ENCODE data around the gene IER3.

Gene IER3

DNA sequence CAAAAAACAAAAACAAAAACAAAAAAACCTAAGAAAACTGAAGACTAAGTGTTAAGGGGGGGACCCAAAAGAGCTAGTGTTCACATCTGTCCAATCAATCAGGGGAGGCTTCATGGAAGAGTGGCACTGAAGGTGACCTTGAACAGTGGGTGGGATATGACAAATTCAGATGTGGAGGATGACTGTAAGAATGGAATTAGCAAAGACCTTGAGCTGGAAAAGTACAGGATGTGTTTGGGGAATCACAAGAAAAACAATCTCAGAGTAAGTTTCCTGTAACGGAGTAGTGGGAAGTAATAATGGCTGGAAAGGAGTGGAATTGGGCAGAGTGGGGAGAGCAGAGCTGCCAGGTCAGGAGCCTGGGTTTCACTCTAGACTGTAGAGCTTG is 2.9 kb upstream of the IER3 start:
- H3K4me3 ChIP-seq (replicated peaks in 1 of 2; ENCODE audit: low read depth in 2 of 2, low read length in 2 of 2): no peak overlapping the region
- DNase-seq (ENCODE audit: low read depth in 2 of 2): peak in 1 of 2 donors; percentile 49
- no peak for TF ChIP-seq CTCF (IDR thresholded peaks at IDR 0.05; ENCODE audit: low read depth, low read length)

- no peak for TF ChIP-seq CTCF (IDR thresholded peaks at IDR 0.05; ENCODE audit: low read depth, low read length)
- H3K4me3 ChIP-seq (replicated peaks in 1 of 2; ENCODE audit: low read depth in 2 of 2, low read length in 2 of 2): peak overlapping the region; percentile 89 to 99
- peak; percentile 46 to 55 for DNase-seq (ENCODE audit: low read depth in 2 of 2)
These were observed 971 bp downstream of the IER3 start for GRCh38 chr6:30743099-30744053.

DNA sequence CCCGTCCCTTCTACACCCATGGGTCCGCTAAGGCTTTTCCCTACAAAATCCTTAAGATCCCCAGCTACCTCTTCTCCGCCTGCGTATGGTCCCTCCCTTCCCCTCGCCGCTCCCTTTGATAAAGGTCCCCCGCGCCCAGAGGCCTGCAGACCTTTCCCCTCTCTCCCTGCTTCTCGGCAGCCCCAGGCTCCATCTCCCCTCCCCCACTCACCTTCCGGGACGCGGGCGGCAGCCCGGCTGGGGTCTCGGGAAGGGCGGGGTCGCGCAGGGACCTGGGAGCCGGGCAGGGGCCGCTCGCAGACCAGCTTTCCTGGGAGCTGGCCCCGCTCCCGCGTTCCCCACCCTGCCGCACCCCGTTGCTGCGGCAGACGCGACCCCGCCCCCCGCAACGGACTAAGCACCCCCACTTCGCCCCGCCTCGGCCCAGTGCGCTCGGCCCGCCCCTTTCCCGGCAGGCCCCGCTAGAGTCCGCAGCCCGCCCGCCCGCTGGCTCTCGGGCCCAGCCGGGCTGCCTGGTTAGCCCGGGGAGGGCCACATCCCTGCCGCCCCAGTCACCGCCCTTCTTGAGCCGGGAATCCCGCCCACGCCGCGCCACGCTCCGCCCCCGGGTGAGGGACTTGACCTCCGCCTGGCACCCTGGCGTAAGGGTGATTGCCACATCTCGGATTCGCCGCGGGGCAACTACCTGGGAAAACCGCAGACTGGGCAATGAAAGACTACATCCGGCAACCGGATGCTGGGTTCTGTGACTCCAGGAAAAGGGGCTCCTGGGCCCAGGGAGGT is 1.8 kb downstream of the IER3 start, which contains the start of gene FLOT1:
FLOT1 (minus strand) TSS at position 372 of the 783 bp plus-strand sequence. CDS start 498 bp downstream, outside the sequence.
- TF ChIP-seq CTCF (IDR thresholded peaks at IDR 0.05; ENCODE audit: low read depth, low read length): no peak
- peak within 1 kb of the TSS; percentile 89 to 99 for H3K4me3 ChIP-seq (replicated peaks in 1 of 2; ENCODE audit: low read depth in 2 of 2, low read length in 2 of 2)
- peak; percentile 97 to 99 for DNase-seq (ENCODE audit: low read depth in 2 of 2)

GRCh38 chr6:30741789-30742315 is 2.5 kb downstream of the IER3 start:
- TF ChIP-seq CTCF (IDR thresholded peaks at IDR 0.05; ENCODE audit: low read depth, low read length): no peak
- peak in 1 of 2 donors; percentile 89 for DNase-seq (ENCODE audit: low read depth in 2 of 2)

GRCh38 chr6:30741063-30741779 is 3.1 kb downstream of the IER3 start:
- TF ChIP-seq CTCF (IDR thresholded peaks at IDR 0.05; ENCODE audit: low read depth, low read length): no peak
- H3K4me3 ChIP-seq (replicated peaks in 1 of 2; ENCODE audit: low read depth in 2 of 2, low read length in 2 of 2): peak overlapping the region; percentile 64 to 99
- peak; percentile 48 to 65 for DNase-seq (ENCODE audit: low read depth in 2 of 2)

More at GRCh38 chr6:30741789-30742315, 2.5 kb downstream of the IER3 start:
- peak overlapping the region; percentile 64 to 99 for H3K4me3 ChIP-seq (replicated peaks in 1 of 2; ENCODE audit: low read depth in 2 of 2, low read length in 2 of 2)

DNA sequence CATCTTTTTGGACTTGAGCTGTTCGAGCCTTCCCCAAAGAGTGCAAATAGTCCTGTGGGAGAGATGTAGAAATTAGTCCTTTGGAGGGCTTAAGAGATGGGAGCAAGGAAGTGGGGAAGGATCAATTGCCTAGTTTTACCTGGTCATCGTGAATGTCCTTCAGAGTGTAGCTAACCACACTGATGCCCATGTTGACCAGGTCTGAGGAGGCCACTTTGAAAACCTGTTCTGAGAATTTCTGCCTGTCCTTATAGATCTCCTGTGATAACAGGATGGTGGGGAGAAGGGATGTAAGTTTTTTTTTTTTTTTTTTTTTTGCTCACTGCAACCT is 3.8 kb downstream of the IER3 start:
- DNase-seq (ENCODE audit: low read depth in 2 of 2): peak in 1 of 2 donors; percentile 53
- H3K4me3 ChIP-seq (replicated peaks in 1 of 2; ENCODE audit: low read depth in 2 of 2, low read length in 2 of 2): no peak overlapping the region
- no peak for TF ChIP-seq CTCF (IDR thresholded peaks at IDR 0.05; ENCODE audit: low read depth, low read length)
